ENCODE results near the gene CDIP1.

Gene CDIP1

GRCh38 chr16:4515611-4516233, 22.9 kb downstream of the CDIP1 start:
- DNase-seq = no peak

GRCh38 chr16:4514606-4515005, 24.0 kb downstream of the CDIP1 start:
- no peak for DNase-seq

GRCh38 chr16:4513881-4514280, 24.7 kb downstream of the CDIP1 start:
- no peak for DNase-seq

GRCh38 chr16:4513086-4513860, 25.3 kb downstream of the CDIP1 start:
- DNase-seq = no peak

GRCh38 chr16:4512473-4512872, 26.1 kb downstream of the CDIP1 start:
- DNase-seq = no peak

- peak in 49 of 58 donors; percentile 20 to 74 (median 40) for DNase-seq
These were observed 27.0 kb downstream of the CDIP1 start for GRCh38 chr16:4511441-4512082.

- no peak for DNase-seq
These were observed 27.7 kb downstream of the CDIP1 start for GRCh38 chr16:4510747-4511426.

GRCh38 chr16:4510131-4510530, 28.4 kb downstream of the CDIP1 start:
- no peak for DNase-seq

GRCh38 chr16:4509420-4509819, 29.2 kb downstream of the CDIP1 start:
- no peak for DNase-seq

- DNase-seq = no peak
These were observed 29.8 kb downstream of the CDIP1 start for GRCh38 chr16:4508806-4509205.

- DNase-seq = no peak
These were observed 30.8 kb downstream of the CDIP1 start for GRCh38 chr16:4507588-4508345.

GRCh38 chr16:4506450-4506849, 32.1 kb downstream of the CDIP1 start:
- DNase-seq = peak in 46 of 58 donors; percentile 22 to 90 (median 50)

GRCh38 chr16:4505356-4506147, 33.0 kb downstream of the CDIP1 start:
- DNase-seq = peak in 1 of 58 donors; percentile 55

GRCh38 chr16:4501071-4501478, 37.5 kb downstream of the CDIP1 start:
- DNase-seq = peak in 7 of 58 donors; percentile 15 to 75 (median 35)

GRCh38 chr16:4500272-4500671, 38.3 kb downstream of the CDIP1 start:
- DNase-seq = peak in 11 of 58 donors; percentile 10 to 65 (median 30)

- DNase-seq = no peak
These were observed 39.4 kb downstream of the CDIP1 start for GRCh38 chr16:4499196-4499555.

GRCh38 chr16:4498546-4499195, 39.9 kb downstream of the CDIP1 start:
- DNase-seq = no peak

- DNase-seq = no peak
These were observed 42.3 kb downstream of the CDIP1 start for GRCh38 chr16:4496305-4496704.

- no peak for DNase-seq
These were observed 42.8 kb downstream of the CDIP1 start for GRCh38 chr16:4495766-4496165.

Data from anterior cingulate cortex (tissue), 58 donors.